ENCODE results near the gene IL1RN. TPM values are rescaled to one million over a fixed set of nuclear protein-coding genes. Genes with fewer than 3 reads are reported as not detected.

Gene IL1RN
- total RNA-seq, 1 donor from 2014 or later: not detected

- Mint-ChIP-seq H3K27ac (ENCODE audit: unreplicated experiment) (no peak overlapping the region), H3K4me1 (ENCODE audit: low read depth, unreplicated experiment) (no peaks in the 10 kb centered on the region), H3K36me3 (ENCODE audit: unreplicated experiment) (no peaks in the 10 kb centered on the region), H3K27me3 (ENCODE audit: unreplicated experiment) (no peaks in the 10 kb centered on the region), H3K4me3 (ENCODE audit: unreplicated experiment) (no peak overlapping the region), H3K9me3 (ENCODE audit: unreplicated experiment) (no peaks in the 10 kb centered on the region)
- no peak for TF ChIP-seq CTCF (IDR thresholded peaks at IDR 0.05; ENCODE audit: partially characterized antibody, unreplicated experiment)
- DNase-seq: no peak
Measured at GRCh38 chr2:113112441-113112840, 15.0 kb upstream of the IL1RN start.

GRCh38 chr2:113112871-113113270 is 14.5 kb upstream of the IL1RN start:
- H3K4me3 Mint-ChIP-seq (ENCODE audit: unreplicated experiment): no peak overlapping the region
- TF ChIP-seq CTCF (IDR thresholded peaks at IDR 0.05; ENCODE audit: partially characterized antibody, unreplicated experiment): no peak
- H3K9me3 Mint-ChIP-seq (ENCODE audit: unreplicated experiment): no peaks in the 10 kb centered on the region
- DNase-seq: no peak
- H3K4me1 Mint-ChIP-seq (ENCODE audit: low read depth, unreplicated experiment): no peaks in the 10 kb centered on the region
- no peaks in the 10 kb centered on the region for H3K27me3 Mint-ChIP-seq (ENCODE audit: unreplicated experiment)
- no peak overlapping the region for H3K27ac Mint-ChIP-seq (ENCODE audit: unreplicated experiment)
- H3K36me3 Mint-ChIP-seq (ENCODE audit: unreplicated experiment): no peaks in the 10 kb centered on the region

GRCh38 chr2:113113807-113114206 is 13.6 kb upstream of the IL1RN start:
- Mint-ChIP-seq H3K36me3 (ENCODE audit: unreplicated experiment) (no peaks in the 10 kb centered on the region), H3K9me3 (ENCODE audit: unreplicated experiment) (no peaks in the 10 kb centered on the region), H3K4me3 (ENCODE audit: unreplicated experiment) (no peak overlapping the region), H3K27me3 (ENCODE audit: unreplicated experiment) (no peaks in the 10 kb centered on the region), H3K27ac (ENCODE audit: unreplicated experiment) (no peak overlapping the region), H3K4me1 (ENCODE audit: low read depth, unreplicated experiment) (no peaks in the 10 kb centered on the region)
- TF ChIP-seq CTCF (IDR thresholded peaks at IDR 0.05; ENCODE audit: partially characterized antibody, unreplicated experiment): no peak
- no peak for DNase-seq

- no peak overlapping the region for H3K4me3 Mint-ChIP-seq (ENCODE audit: unreplicated experiment)
- TF ChIP-seq CTCF (IDR thresholded peaks at IDR 0.05; ENCODE audit: partially characterized antibody, unreplicated experiment): no peak
- no peak overlapping the region for H3K27ac Mint-ChIP-seq (ENCODE audit: unreplicated experiment)
- no peaks in the 10 kb centered on the region for H3K36me3 Mint-ChIP-seq (ENCODE audit: unreplicated experiment)
- no peak for DNase-seq
- H3K27me3 Mint-ChIP-seq (ENCODE audit: unreplicated experiment): no peaks in the 10 kb centered on the region
- no peaks in the 10 kb centered on the region for H3K9me3 Mint-ChIP-seq (ENCODE audit: unreplicated experiment)
- no peaks in the 10 kb centered on the region for H3K4me1 Mint-ChIP-seq (ENCODE audit: low read depth, unreplicated experiment)
Measured at GRCh38 chr2:113114224-113114945, 13.0 kb upstream of the IL1RN start.

- H3K36me3 Mint-ChIP-seq (ENCODE audit: unreplicated experiment): no peaks in the 10 kb centered on the region
- DNase-seq: no peak
- no peak overlapping the region for H3K4me3 Mint-ChIP-seq (ENCODE audit: unreplicated experiment)
- no peak overlapping the region for H3K27ac Mint-ChIP-seq (ENCODE audit: unreplicated experiment)
- no peaks in the 10 kb centered on the region for H3K9me3 Mint-ChIP-seq (ENCODE audit: unreplicated experiment)
- no peak for TF ChIP-seq CTCF (IDR thresholded peaks at IDR 0.05; ENCODE audit: partially characterized antibody, unreplicated experiment)
- H3K4me1 Mint-ChIP-seq (ENCODE audit: low read depth, unreplicated experiment): no peaks in the 10 kb centered on the region
- no peaks in the 10 kb centered on the region for H3K27me3 Mint-ChIP-seq (ENCODE audit: unreplicated experiment)
Measured at GRCh38 chr2:113114996-113115395, 12.4 kb upstream of the IL1RN start.

Measured in glutamatergic neuron (in vitro differentiated cells).